ENCODE results near the gene MIF. TPM values are rescaled to one million over a fixed set of nuclear protein-coding genes. Genes with fewer than 3 reads are reported as not detected.
"Not testable (repeated sequence)": the region's sequence is repeated elsewhere in the genome, so short reads cannot be mapped to it uniquely, and the experiment has no call there.

MIF gene
- total RNA-seq, 1 experiment from 2014 or later = 1,162 TPM

GRCh38 chr22:23892130-23892529 is 2.1 kb upstream of the MIF start:
- Histone ChIP-seq H3K27me3 (ENCODE audit: control insufficient read depth, insufficient read depth, low read length) (no peaks in the 10 kb centered on the region; the same call in 1 of the 2 replicates), H3K36me3 (replicated peaks; ENCODE audit: control insufficient read depth, insufficient read depth, low read length) (peaks cover 13% of the 10 kb centered on the region), H3K4me3 (ENCODE audit: insufficient read depth, low read depth, low read length) (no peak overlapping the region)
- no peak for DNase-seq

GRCh38 chr22:23892706-23893105 is 1.5 kb upstream of the MIF start:
- H3K36me3 ChIP-seq (replicated peaks; ENCODE audit: control insufficient read depth, insufficient read depth, low read length) = peaks cover 15% of the 10 kb centered on the region
- no peaks in the 10 kb centered on the region; the same call in 1 of the 2 replicates for H3K27me3 ChIP-seq (ENCODE audit: control insufficient read depth, insufficient read depth, low read length)
- DNase-seq = no peak
- no peak overlapping the region for H3K4me3 ChIP-seq (ENCODE audit: insufficient read depth, low read depth, low read length)

GRCh38 chr22:23893121-23893944 is 850 bp upstream of the MIF start:
- peaks cover 16% of the 10 kb centered on the region for H3K36me3 ChIP-seq (replicated peaks; ENCODE audit: control insufficient read depth, insufficient read depth, low read length)
- no peaks in the 10 kb centered on the region; the same call in 1 of the 2 replicates for H3K27me3 ChIP-seq (ENCODE audit: control insufficient read depth, insufficient read depth, low read length)
- peak overlapping the region; percentile 96 for H3K4me3 ChIP-seq (ENCODE audit: insufficient read depth, low read depth, low read length)
- DNase-seq = no peak

DNA sequence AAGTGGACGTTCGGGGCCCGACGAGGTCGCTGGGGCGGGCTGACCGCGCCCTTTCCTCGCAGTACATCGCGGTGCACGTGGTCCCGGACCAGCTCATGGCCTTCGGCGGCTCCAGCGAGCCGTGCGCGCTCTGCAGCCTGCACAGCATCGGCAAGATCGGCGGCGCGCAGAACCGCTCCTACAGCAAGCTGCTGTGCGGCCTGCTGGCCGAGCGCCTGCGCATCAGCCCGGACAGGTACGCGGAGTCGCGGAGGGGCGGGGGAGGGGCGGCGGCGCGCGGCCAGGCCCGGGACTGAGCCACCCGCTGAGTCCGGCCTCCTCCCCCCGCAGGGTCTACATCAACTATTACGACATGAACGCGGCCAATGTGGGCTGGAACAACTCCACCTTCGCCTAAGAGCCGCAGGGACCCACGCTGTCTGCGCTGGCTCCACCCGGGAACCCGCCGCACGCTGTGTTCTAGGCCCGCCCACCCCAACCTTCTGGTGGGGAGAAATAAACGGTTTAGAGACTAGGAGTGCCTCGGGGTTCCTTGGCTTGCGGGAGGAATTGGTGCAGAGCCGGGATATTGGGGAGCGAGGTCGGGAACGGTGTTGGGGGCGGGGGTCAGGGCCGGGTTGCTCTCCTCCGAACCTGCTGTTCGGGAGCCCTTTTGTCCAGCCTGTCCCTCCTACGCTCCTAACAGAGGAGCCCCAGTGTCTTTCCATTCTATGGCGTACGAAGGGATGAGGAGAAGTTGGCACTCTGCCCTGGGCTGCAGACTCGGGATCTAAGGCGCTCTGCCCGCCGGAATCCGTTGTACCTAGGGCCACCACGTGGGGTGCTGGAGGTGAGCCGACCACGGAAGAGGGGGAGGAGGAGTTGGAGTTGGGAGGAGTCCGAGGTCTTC is 771 bp downstream of the MIF start:
- Histone ChIP-seq H3K36me3 (replicated peaks; ENCODE audit: control insufficient read depth, insufficient read depth, low read length) (peaks cover 16% of the 10 kb centered on the region), H3K4me3 (ENCODE audit: insufficient read depth, low read depth, low read length) (peak overlapping the region; percentile 96), H3K27me3 (ENCODE audit: control insufficient read depth, insufficient read depth, low read length) (no peaks in the 10 kb centered on the region; the same call in 1 of the 2 replicates)
- DNase-seq = peak; percentile 96

DNA sequence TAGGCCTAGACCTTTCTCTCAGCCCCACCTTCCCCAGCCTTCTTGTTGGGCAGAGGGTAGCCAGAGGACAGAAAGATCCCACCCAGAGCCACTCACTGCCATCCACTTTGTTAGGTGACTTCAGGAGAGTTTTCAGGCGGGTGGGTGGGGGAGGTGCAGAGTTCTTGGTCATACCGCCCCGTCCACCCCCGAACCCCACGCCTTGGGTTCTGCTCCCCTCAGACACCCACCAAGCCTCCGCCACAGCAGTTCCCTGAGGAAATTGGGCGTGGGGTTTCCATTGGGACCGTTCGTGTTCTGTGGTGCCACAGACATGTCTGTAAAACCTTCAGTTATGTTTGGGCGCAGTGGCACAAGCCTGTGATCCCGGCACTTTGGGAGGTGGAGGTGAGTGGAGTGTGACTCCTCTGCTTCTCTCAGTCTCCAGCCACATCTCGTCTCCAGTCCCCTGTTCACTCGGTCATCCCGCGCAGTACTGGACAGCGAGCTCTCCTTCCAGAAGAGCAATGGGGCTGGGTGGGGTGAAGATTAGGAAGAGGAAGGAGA is 1.5 kb downstream of the MIF start:
- no peak for DNase-seq
- Histone ChIP-seq H3K36me3 (replicated peaks; ENCODE audit: control insufficient read depth, insufficient read depth, low read length) (peaks cover 16% of the 10 kb centered on the region), H3K27me3 (ENCODE audit: control insufficient read depth, insufficient read depth, low read length) (no peaks in the 10 kb centered on the region; the same call in 1 of the 2 replicates), H3K4me3 (ENCODE audit: insufficient read depth, low read depth, low read length) (peak overlapping the region; percentile 96)

DNA sequence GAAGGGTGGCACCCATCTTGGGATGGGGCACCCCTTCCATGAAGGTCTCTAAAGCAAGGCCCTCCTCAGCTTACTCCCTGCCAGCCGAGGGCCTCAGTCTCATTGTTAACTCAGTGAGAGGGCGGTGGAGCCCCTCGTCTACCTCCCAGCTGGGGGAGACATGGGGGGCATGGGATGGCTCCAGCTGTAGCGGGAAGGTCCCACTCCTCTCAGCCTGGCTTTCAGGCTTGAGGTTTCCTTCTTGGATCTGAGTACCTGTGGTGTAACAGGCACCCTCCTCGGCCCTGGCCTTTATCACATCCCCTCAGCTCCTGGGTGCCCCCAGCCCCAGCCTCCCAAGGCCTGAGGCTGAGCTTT is 2.0 kb downstream of the MIF start:
- Histone ChIP-seq H3K36me3 (replicated peaks; ENCODE audit: control insufficient read depth, insufficient read depth, low read length) (peaks cover 16% of the 10 kb centered on the region), H3K4me3 (ENCODE audit: insufficient read depth, low read depth, low read length) (no peak overlapping the region), H3K27me3 (ENCODE audit: control insufficient read depth, insufficient read depth, low read length) (no peaks in the 10 kb centered on the region; the same call in 1 of the 2 replicates)
- DNase-seq = no peak

DNA sequence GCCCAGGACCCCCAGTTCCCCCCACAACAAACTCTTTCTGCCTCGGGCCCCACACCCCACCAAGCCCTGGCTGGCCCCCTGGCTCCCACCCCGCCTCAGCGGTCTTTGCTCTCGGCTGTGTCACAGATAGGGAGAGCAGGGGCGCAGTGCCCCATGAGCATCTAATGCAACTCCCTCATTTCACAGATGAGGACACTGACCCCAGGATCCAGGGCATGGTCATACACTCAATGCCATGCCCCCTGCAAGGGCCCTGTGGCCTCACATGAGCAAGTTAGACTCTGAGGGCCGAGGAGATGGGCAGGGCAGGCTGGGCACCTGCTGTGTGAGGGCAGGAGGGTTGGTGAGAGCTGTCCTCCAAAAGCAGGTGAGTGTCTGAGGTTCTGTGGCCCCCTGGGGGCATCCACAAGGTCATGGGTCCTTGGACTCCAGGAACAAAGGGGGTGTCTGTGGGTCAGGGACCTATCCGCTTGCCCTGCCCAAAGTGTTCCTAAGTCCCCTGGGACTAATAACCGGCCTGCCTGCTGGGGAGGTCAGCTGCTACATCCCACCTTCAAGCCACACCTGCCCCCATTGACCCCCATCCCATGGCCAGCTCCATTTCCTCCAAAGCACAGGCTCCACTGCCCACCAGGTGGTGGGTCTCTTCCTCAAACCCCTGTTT is 2.5 kb downstream of the MIF start:
- no peaks in the 10 kb centered on the region; the same call in 1 of the 2 replicates for H3K27me3 ChIP-seq (ENCODE audit: control insufficient read depth, insufficient read depth, low read length)
- DNase-seq = no peak

GRCh38 chr22:23897320-23897719 is 3.1 kb downstream of the MIF start:
- no peak overlapping the region for H3K4me3 ChIP-seq (ENCODE audit: insufficient read depth, low read depth, low read length)
- peaks cover 16% of the 10 kb centered on the region for H3K36me3 ChIP-seq (replicated peaks; ENCODE audit: control insufficient read depth, insufficient read depth, low read length)
- H3K27me3 ChIP-seq (ENCODE audit: control insufficient read depth, insufficient read depth, low read length) = no peaks in the 10 kb centered on the region
- DNase-seq = no peak

More for the DNA sequence above, 2.5 kb downstream of the MIF start:
- Histone ChIP-seq H3K4me3 (ENCODE audit: insufficient read depth, low read depth, low read length) (no peak overlapping the region), H3K36me3 (replicated peaks; ENCODE audit: control insufficient read depth, insufficient read depth, low read length) (peaks cover 16% of the 10 kb centered on the region)

- H3K36me3 ChIP-seq (replicated peaks; ENCODE audit: control insufficient read depth, insufficient read depth, low read length) = peaks cover 16% of the 10 kb centered on the region
- H3K4me3 ChIP-seq (ENCODE audit: insufficient read depth, low read depth, low read length) = no peak overlapping the region
- no peak for DNase-seq
- no peaks in the 10 kb centered on the region for H3K27me3 ChIP-seq (ENCODE audit: control insufficient read depth, insufficient read depth, low read length)
Measured at GRCh38 chr22:23898006-23898974, 4.1 kb downstream of the MIF start.

DNA sequence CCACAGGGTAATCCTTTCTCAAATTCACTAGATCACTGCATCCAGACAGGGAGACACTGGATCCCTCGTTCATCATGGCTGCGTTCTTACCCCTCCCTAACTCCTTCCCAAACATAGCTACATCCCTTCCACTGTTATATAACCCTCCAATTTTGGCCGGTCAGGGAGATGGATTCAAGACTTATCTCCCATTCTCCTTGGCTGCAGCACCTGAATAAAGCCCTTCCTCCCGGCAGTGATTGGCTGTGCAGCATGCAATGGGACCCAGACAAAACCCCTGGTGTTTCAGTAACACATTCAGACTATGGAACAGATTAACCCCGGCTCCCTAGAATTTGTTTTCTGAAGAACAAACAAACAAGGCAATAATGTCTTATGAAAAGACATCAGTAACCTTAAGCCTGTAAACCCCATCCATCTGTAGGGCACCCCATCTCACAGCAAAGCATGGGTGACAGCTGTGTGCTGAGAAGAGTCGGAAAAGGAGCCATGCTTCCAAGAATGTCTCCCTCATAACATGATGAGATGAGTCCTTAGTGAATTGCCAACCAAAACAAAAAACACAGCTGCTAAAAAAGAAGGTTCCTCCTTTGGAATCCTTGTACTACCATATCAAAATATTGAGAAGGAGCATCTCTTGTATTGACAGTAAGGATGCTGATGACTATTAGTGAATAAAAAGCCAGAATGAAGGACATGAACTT is 5.0 kb downstream of the MIF start:
- Histone ChIP-seq H3K36me3 (replicated peaks; ENCODE audit: control insufficient read depth, insufficient read depth, low read length) (peaks cover 16% of the 10 kb centered on the region), H3K4me3 (ENCODE audit: insufficient read depth, low read depth, low read length) (no peak overlapping the region)

DNA sequence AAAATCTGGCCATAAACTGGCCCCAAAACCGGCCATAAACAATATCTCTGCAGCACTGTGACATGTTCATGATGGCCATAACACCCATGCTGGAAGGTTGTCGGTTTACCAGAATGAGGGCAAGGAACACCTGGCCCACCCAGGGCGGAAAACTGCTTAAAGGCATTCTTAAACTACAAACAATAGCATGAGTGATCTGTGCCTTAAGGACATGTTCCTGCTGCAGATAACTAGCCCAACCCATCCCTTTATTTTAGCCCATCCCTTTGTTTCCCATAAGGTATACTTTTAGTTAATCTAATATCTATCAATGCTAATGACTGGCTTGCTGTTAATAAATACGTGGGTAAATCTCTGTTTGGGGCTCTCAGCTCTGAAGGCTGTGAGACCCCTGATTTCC is 6.0 kb downstream of the MIF start:
- not testable (repeated sequence) for H3K27me3 ChIP-seq (ENCODE audit: control insufficient read depth, insufficient read depth, low read length); DNase-seq; H3K4me3 ChIP-seq (ENCODE audit: insufficient read depth, low read depth, low read length)
- H3K36me3 ChIP-seq (replicated peaks; ENCODE audit: control insufficient read depth, insufficient read depth, low read length) = peaks cover 16% of the 10 kb centered on the region

More for the DNA sequence above, 5.0 kb downstream of the MIF start:
- no peak for DNase-seq
- no peaks in the 10 kb centered on the region for H3K27me3 ChIP-seq (ENCODE audit: control insufficient read depth, insufficient read depth, low read length)

- peaks cover 7% of the 10 kb centered on the region for H3K36me3 ChIP-seq (replicated peaks; ENCODE audit: control insufficient read depth, insufficient read depth, low read length)
- H3K27me3 ChIP-seq (ENCODE audit: control insufficient read depth, insufficient read depth, low read length) = peaks cover 2% of the 10 kb centered on the region
- DNase-seq = no peak
- H3K4me3 ChIP-seq (ENCODE audit: insufficient read depth, low read depth, low read length) = no peak overlapping the region
Measured at GRCh38 chr22:23901600-23901999, 7.4 kb downstream of the MIF start.
